Dermis blood vessel endothelial cell (primary cell): ENCODE measurements around the gene DHRS7B. TPM values are rescaled to one million over a fixed set of nuclear protein-coding genes. Genes with fewer than 3 reads are reported as not detected.
"Not testable (repeated sequence)": the region's sequence is repeated elsewhere in the genome, so short reads cannot be mapped to it uniquely, and the experiment has no call there.

Source experiments
- DNase-seq: peaks from one replicate; pipeline ENCODE4 v3.0.0; 2010
- total RNA-seq: library from RNA; depleted of rRNA; stranded (reverse); fragments of >200 nt; gene quantifications from 2 replicates; pipeline ENCODE4 v1.2.3, GENCODE V29; 2014

DHRS7B gene
- total RNA-seq, 1 donor from 2014 or later: 22.0 TPM

DNA sequence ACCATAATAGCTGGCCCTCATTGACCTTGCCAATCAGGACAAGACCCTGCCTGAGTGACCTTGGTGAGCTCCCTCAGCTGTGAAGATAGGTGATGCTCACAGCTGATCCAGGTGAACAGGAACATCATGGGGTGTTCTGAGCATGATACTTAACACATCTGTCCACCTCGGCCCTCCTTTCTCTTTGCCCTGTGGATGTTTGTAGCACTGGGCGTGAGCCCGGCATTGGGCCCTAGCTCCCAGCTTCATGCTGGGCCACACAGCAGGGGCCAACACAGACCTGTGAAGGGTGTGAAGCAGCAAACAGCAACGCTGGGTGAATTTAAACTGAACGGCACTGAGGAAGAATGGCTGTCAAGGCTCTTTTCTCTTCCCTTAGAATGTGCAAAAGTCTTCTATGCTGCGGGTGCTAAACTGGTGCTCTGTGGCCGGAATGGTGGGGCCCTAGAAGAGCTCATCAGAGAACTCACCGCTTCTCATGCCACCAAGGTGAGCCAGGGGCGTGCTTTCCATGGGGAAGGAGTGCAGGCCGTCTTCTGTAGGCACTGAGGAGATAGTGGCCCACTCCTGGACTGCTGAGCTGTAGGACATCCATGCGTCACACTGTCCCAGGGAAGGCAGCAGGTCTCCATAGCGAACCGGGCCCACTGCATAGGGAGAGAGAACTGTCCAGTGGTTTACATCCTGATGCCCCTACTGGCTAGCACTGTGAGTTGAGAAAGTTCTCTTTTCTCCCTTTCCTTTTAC is 51.3 kb downstream of the DHRS7B start:
- no peak for DNase-seq

DNA sequence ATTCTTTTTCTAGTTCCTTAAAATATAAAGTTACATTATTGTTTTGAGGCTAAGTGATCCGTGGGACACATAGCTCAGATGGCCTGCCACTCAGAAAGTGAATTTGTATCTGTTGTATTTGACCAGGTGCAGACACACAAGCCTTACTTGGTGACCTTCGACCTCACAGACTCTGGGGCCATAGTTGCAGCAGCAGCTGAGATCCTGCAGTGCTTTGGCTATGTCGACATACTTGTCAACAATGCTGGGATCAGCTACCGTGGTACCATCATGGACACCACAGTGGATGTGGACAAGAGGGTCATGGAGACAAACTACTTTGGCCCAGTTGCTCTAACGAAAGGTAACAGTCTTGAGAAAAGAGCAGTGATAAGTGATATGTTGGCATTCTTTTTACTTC is 56.7 kb downstream of the DHRS7B start:
- DNase-seq: peak; percentile 20

GRCh38 chr17:21184570-21184969 is 57.8 kb downstream of the DHRS7B start:
- no peak for DNase-seq

DNA sequence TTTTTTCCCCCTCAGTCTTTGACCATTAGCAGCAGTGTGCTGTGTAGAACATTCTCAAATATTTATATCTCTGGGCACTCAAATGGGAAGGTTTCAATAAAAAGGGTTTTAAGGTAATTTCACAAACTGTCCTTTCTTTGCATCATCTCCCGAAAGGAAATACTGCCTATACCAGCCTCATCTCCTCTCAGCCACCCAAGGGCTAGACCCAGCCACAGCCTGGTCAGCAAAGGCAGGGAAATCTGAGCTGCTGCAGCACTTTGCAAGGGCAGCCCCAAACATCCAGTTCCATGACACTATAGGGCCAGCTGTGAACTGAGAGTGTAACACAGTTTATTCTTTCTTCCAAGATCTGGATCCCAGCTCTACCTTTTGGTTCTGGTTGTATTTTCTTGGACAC is 58.3 kb downstream of the DHRS7B start:
- no peak for DNase-seq

DNA sequence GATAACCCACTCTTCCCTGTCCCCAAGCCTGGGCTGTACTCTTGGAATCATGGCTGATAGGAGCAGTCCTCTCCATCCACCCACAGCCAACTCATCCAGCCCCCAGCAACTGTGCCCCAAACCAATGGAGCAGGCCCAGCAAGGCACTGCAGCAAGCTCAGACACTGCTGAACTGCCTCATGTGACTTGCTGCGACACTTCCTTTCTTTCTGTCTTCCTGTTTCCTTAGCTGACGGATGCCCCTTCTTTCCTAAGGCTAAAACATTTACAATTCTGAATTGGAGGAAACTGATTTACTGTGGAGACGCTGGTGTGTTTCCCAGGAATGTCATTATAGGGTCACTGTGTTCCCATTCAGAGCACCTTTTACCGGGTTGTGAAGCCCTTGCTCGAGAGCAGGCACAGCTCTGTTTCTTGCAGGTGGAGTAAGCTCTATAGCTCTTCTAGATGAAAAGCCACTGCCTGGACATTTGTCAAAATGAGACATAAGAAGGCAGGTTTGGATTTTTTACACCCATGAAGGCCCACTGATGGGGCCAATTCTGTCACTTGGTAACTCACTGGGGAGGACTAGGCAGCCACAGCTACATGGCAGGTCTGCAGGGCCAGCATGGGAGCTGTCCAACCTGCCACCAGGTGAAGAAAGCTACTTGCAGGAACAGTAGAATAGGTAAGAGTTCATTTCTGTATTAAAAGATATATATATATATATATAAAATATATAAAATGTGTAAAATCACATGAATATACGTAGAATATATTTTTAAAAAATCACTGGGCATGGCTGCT is 59.8 kb downstream of the DHRS7B start:
- DNase-seq: peak; percentile 83

GRCh38 chr17:21189361-21189760 is 62.6 kb downstream of the DHRS7B start:
- no peak for DNase-seq

DNA sequence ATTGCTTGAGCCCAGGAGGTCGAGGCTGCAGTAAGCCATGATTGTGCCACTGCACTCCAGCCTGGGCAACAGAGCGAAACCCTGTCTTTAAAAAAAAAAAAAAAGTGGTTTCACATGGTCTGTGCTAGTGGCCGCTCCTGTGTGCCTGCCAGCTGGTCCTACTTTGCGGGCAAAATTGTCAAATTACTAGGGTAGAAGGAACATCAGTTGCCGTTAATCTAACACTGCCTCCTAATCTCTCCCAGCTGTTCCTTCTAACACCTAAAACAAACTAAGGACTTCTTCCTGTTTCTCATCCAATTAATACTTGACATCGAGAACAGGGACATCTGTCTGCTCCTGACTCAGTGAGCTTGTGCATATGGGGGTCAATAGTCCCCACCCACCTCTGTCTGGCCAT is 63.3 kb downstream of the DHRS7B start:
- DNase-seq: no peak

GRCh38 chr17:21191698-21192097 is 64.9 kb downstream of the DHRS7B start:
- DNase-seq: peak; percentile 67

DNA sequence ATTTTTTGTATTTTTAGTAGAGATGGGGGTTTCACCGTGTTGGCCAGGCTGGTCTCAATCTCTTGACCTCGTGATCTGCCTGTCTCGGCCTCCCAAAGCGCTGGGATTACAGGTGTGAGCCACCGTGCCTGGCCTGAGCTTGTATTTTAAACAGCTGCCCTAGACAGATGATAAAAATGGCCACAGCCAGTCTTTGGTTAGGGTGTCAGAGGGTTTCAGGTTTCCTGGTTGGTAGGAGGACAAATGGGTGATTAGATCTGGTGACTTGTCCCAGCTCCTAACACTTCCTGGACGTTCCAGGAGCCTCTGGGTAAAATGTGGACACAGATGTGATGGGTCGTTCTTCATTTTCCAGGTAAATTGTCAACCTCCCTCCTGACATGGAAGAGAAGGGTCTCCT is 65.7 kb downstream of the DHRS7B start:
- not testable (repeated sequence) for DNase-seq

DNA sequence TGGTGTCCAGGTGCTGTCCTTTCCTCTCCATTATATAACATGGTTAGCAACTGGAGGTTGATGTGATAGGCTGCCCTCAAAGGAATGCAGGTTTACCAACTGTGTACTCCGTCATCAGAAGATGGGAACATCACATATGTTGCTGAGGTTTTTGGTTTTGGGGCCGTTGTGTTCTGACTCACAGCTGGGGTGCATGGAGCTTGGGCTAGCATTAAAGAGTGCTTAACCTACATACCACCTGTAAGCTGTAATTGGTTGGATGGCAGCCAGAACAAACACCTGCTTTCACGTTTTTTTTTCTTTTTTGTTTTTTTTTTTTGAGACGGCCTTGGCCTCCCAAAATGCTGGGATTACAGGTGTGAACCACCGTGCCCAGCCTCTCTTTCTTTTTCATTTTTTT is 66.3 kb downstream of the DHRS7B start:
- DNase-seq: no peak

GRCh38 chr17:21194226-21194625 is 67.5 kb downstream of the DHRS7B start:
- DNase-seq: no peak

- DNase-seq: no peak
Observed at GRCh38 chr17:21194703-21195102, 67.9 kb downstream of the DHRS7B start.

- no peak for DNase-seq
Observed at GRCh38 chr17:21196126-21196525, 69.4 kb downstream of the DHRS7B start.

GRCh38 chr17:21198411-21198810 is 71.6 kb downstream of the DHRS7B start:
- DNase-seq: no peak

DNA sequence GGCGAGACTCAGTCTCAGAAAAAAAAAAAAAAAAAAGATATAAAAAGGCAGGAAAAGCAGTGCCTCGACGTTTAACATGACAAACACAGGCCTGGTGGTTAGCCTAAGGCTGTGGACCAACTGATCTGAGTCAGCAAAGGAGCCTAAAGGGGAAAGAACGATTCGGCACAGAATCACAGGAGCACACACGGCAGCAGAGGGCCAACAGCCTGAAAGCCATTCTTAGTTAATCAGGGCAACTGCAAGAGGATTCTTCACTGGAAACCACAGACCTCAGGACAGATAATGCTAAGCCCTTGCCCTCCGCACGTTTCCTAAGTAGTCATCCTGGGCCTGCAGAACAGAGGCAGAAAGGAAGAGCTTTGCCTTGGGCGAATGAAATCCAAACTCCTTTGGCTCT is 72.5 kb downstream of the DHRS7B start:
- no peak for DNase-seq

- DNase-seq: no peak
Observed at GRCh38 chr17:21199856-21200255, 73.1 kb downstream of the DHRS7B start.

DNA sequence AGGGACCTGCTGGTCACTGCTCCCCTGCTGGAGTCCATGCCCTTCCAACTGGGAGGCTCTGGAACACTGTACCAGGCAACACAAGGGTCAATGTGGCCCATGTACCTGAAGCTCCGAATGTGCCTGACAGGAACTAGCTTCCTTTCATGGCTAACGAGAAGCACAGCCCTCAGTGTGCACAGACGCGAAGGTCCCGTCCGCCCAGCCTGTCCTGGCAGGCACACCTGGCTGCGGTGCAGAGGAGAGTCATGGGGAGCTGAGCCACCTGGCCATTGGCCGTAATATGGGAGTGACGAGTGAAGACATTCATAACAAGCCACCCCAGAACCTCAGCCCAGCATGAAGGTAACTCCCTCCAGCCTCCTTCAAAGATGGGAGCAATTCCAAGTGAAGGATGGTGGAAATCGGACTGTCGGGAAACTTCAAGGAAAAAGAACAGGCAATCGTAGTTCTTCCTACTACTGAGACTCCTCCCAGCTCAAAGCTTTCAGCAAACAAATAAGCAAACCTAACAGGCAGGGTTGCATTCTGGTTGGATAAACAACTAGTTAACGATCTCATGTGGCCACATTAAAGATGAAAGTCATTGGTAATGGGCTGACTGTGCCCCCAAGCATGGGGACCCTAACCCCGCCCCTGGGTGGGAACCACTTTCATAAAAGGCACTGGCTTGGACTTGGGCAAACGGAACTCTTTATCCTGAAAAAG is 74.0 kb downstream of the DHRS7B start:
- no peak for DNase-seq

DNA sequence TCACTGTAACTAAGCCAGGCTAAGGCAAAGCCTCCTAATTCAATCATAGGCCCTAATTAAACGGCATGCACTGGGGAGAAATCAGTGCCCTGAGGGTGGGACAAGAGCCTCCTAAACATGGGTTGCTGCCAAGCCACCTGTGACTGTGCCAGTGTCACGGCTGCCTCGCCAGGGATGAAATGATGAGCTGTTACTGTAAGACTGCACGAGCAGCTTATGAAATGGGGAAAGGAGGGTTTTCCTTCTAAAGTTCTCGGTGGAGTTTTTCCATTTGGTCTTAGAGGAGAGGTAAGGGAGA is 74.5 kb downstream of the DHRS7B start:
- no peak for DNase-seq

DNA sequence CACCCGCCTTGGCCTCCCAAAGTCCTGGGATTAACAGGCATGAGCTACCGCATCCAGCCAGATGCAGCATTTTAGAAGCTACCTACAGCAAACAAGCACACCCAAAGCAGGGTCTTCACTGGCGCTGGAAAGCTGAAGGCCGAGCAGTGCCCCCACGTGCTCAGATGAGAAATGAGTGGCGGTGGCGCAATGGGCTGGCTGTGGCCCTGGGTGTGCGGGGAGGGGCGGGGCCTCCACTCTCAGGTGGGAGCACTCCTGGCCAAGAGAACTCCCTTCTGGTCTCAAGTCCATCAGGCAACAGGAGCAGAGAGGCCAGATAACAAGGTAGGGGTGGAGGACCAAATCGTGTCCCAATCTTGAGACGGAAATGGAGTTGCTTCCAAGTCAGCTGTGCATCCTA is 75.1 kb downstream of the DHRS7B start:
- DNase-seq: no peak

DNA sequence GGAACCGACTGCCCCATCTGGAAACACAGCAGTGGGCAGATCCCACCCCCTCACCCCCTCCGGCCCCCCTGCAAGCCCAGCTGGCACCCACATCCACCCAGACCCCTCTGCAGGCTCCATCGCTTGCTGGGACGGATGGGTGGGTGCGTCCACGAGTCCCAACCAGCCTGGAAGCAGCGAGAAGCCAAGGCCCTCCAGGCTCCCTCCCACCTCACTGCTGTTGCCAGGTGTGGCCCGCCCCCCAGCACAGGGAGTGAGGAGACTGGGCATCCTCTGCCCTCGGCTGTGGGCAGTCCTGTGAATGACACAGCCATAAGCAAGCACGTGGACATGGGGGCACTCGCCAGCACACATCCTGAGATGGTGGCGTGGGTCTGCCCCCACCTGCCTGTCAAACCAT is 75.7 kb downstream of the DHRS7B start:
- no peak for DNase-seq

DNA sequence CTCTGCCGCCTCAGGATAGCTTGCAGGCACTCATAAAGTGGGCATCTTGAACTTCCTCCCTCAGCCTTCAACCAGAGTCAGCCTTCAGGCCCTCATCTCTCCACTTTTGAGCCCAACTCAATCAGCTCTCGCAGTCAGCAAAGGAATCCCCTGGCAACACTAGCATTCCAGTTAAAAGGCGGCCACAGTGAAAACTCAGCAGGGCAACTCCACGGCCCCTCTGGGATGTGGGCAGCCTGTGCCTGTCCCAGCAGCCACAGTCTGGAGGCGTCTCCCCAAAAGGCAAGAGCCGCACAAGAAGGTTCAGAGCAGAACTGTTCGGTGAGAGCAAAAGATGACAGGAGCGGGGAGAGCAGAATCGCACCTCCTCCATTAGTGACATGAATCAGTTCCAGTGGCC is 78.2 kb downstream of the DHRS7B start:
- DNase-seq: no peak

GRCh38 chr17:21208352-21208751 is 81.6 kb downstream of the DHRS7B start:
- DNase-seq: no peak

DNA sequence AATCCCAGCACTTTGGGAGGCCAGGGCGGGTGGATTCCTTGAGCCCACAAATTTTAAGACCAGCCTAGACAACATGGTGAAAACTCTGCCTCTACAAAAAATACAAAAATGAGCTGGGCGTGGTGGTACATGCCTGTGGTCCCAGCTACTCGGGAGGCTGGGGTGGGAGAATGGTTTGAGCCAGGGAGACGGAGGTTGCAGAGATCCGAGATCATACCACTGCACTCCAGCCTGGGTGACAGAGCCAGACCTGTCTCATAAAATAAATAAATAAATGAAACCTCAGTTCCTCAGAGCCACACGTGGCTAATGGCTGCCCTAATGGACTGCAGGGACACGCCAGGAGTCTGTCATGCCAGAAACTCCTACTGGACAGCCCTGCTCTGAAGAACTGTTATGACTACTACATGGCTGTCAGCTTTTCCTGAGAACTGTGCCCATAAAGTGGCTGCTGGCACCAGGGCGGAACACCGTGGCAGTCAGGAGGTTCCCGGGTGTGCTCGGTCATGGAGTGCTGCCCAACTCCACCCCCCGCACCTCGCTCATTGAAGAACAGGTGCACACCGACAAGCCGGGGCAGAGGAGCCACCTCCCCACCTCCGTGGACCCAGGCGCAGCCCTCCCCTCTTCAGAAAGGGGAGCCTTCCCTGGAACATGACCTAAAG is 82.9 kb downstream of the DHRS7B start:
- DNase-seq: no peak
